ENCODE measurements around the gene PARP9. TPM values are rescaled to one million over a fixed set of nuclear protein-coding genes. Genes with fewer than 3 reads are reported as not detected.

The PARP9 gene
- total RNA-seq (24.7 and 29.8 TPM in 2 replicates), polyA plus RNA-seq (15.0 and 17.5 TPM in 2 replicates)

DNA sequence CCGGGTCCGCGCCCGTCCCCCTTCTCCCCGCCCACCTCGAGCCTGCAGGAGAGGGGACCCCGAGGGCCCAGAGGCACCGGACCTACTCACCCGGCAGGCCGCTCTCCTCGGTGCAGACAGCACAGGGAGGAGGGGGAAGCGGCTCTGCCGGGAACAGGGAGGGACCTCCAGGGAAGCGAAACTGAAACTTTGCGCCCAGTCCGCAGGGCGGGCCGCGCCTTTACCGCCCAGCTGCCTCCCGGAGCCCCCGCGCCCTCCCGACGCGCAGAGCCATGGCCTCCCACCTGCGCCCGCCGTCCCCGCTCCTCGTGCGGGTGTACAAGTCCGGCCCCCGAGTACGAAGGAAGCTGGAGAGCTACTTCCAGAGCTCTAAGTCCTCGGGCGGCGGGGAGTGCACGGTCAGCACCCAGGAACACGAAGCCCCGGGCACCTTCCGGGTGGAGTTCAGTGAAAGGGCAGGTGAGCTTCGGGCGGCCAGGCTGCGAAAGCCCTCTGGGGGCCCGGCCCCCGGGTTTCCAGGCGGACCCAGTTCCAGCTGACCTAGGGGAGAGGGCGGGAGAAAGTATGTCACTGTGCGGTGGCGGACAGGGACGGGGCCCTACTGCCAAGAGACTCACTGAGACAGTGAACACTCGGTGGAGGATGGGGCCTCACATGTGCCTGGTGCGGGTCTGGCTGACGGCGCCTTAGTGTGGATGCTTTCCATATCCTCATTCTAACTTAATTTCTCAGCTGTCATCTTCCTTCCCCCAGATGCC lies at the start of gene PARP9, which contains the start of gene DTX3L:
TSS of gene PARP9 (minus strand) at position 146 of the 758 bp plus-strand sequence. CDS start 4,680 bp downstream, outside the sequence.
TSS of gene DTX3L (plus strand) at position 184 of the 758 bp plus-strand sequence. CDS start at position 273, 89 bp downstream.
- Histone ChIP-seq H3K9me2 (replicated peaks; ENCODE audit: insufficient read depth) (no peaks in the 10 kb centered on the region), H2AFZ (peak within 1 kb of the TSS; percentile 80), H4K20me1 (ENCODE audit: insufficient read depth, poor library complexity, severe bottlenecking) (no peaks in the 10 kb centered on the region), H3K9me3 (ENCODE audit: low read depth) (no peaks in the 10 kb centered on the region), H3K36me3 (replicated peaks; ENCODE audit: insufficient read depth, low read depth) (no peaks in the 10 kb centered on the region), H3K4me2 (peak within 1 kb of the TSS; percentile 73), H3K27ac (peak within 1 kb of the TSS; percentile 98), H3K79me2 (peaks cover 27% of the 10 kb centered on the region), H3K4me3 (peak within 1 kb of the TSS; percentile 74), H3K4me1 (ENCODE audit: insufficient read depth) (peaks cover 18% of the 10 kb centered on the region), H3K27me3 (no peaks in the 10 kb centered on the region)
- 1% methylated on average over 43 of the region's 56 CpGs for WGBS (ENCODE audit: low lambda C conversion rate, missing lambda C conversion rate)
- peak; percentile 91 for DNase-seq (ENCODE audit: low spot score)
- no peak for TF ChIP-seq EZH2phosphoT487 (IDR thresholded peaks at IDR 0.05; ENCODE audit: low read depth, severe bottlenecking, unreplicated experiment)
- TF ChIP-seq, protein P1, sequence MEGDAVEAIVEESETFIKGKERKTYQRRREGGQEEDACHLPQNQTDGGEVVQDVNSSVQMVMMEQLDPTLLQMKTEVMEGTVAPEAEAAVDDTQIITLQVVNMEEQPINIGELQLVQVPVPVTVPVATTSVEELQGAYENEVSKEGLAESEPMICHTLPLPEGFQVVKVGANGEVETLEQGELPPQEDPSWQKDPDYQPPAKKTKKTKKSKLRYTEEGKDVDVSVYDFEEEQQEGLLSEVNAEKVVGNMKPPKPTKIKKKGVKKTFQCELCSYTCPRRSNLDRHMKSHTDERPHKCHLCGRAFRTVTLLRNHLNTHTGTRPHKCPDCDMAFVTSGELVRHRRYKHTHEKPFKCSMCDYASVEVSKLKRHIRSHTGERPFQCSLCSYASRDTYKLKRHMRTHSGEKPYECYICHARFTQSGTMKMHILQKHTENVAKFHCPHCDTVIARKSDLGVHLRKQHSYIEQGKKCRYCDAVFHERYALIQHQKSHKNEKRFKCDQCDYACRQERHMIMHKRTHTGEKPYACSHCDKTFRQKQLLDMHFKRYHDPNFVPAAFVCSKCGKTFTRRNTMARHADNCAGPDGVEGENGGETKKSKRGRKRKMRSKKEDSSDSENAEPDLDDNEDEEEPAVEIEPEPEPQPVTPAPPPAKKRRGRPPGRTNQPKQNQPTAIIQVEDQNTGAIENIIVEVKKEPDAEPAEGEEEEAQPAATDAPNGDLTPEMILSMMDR (IDR thresholded peaks at IDR 0.05; ENCODE audit: poor library complexity) = no peak
- TF ChIP-seq EZH2 (IDR thresholded peaks at IDR 0.05; ENCODE audit: borderline replicate concordance) = no peak

DNA sequence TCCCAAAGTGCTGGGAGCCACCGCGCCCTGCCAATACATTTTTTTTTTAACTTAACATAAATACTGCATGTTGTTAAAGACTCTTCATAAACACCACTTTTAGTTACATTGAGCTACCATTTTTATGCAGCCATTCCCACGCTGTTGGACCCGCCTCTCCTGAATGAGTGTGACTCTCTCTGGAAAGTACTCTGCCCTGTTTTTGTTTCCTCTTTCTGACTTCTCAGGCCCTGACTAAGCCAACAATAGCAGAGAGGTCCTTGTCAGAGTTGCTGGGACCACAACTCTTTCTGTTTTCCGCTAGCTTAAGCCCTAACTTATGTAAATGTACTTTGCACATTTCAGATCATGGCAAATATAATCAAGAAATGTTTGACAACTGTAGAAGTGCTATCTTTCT lies 48.6 kb upstream of the PARP9 start:
- Histone ChIP-seq H3K4me3 (no peak overlapping the region), H3K27ac (no peak overlapping the region), H2AFZ (no peak overlapping the region), H4K20me1 (ENCODE audit: insufficient read depth, poor library complexity, severe bottlenecking) (no peaks in the 10 kb centered on the region), H3K36me3 (replicated peaks; ENCODE audit: insufficient read depth, low read depth) (no peaks in the 10 kb centered on the region), H3K79me2 (no peaks in the 10 kb centered on the region), H3K27me3 (no peaks in the 10 kb centered on the region), H3K9me3 (ENCODE audit: low read depth) (no peaks in the 10 kb centered on the region), H3K9me2 (replicated peaks; ENCODE audit: insufficient read depth) (no peaks in the 10 kb centered on the region), H3K4me1 (ENCODE audit: insufficient read depth) (no peaks in the 10 kb centered on the region), H3K4me2 (no peak overlapping the region)
- DNase-seq (ENCODE audit: low spot score) = no peak
- TF ChIP-seq EZH2phosphoT487 (IDR thresholded peaks at IDR 0.05; ENCODE audit: low read depth, severe bottlenecking, unreplicated experiment) (no peak), EZH2 (IDR thresholded peaks at IDR 0.05; ENCODE audit: borderline replicate concordance) (no peak)
- TF ChIP-seq, protein P1 (IDR thresholded peaks at IDR 0.05; ENCODE audit: poor library complexity) = no peak
- 95% methylated on average over 5 of the region's 5 CpGs for WGBS (ENCODE audit: low lambda C conversion rate, missing lambda C conversion rate)

DNA sequence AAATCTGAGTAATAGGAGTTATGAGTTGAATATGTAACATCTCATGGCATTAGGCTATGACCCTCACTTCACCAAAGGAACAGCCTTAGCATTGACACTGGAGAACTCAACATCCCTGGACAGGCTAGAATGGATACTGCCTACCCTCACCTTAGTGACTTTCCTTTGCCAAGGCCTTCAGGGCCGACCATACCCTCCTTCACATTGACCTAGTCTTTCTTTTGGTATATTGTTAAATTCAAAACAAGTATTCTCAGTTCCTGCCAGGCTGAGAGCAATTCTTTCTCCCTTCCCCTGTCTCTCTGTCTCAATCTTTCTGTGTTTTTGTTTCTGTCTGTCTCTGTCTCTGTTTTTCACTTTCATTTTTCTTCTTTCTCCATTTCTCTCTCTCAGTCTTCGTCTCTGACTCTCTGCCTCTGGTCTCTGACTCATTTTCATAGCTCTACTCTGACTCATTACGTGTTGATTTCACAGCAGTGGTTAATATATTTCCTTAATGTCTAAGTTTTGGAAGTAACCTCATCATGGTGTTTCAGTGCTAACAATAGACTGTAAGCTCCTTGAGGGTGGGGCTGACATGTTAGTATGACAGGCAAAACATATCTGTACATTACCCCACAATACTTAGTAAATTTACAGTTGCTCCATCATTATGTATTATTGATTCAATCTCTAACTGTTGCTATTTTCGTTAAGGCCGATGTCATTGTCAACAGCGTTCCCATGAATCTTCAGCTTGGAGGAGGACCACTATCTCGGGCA lies 45.9 kb upstream of the PARP9 start:
- Histone ChIP-seq H3K36me3 (replicated peaks; ENCODE audit: insufficient read depth, low read depth) (no peaks in the 10 kb centered on the region), H3K9me3 (ENCODE audit: low read depth) (no peaks in the 10 kb centered on the region), H2AFZ (no peak overlapping the region), H4K20me1 (ENCODE audit: insufficient read depth, poor library complexity, severe bottlenecking) (no peaks in the 10 kb centered on the region), H3K27ac (peak overlapping the region; percentile 33), H3K27me3 (no peaks in the 10 kb centered on the region), H3K4me3 (no peak overlapping the region), H3K4me2 (no peak overlapping the region), H3K9me2 (replicated peaks; ENCODE audit: insufficient read depth) (no peaks in the 10 kb centered on the region), H3K4me1 (ENCODE audit: insufficient read depth) (no peaks in the 10 kb centered on the region), H3K79me2 (no peaks in the 10 kb centered on the region)
- DNase-seq (ENCODE audit: low spot score) = no peak
- TF ChIP-seq, protein P1 (IDR thresholded peaks at IDR 0.05; ENCODE audit: poor library complexity) = no peak
- TF ChIP-seq EZH2phosphoT487 (IDR thresholded peaks at IDR 0.05; ENCODE audit: low read depth, severe bottlenecking, unreplicated experiment) (no peak), EZH2 (IDR thresholded peaks at IDR 0.05; ENCODE audit: borderline replicate concordance) (no peak)
- 88% methylated on average over 7 of the region's 7 CpGs for WGBS (ENCODE audit: low lambda C conversion rate, missing lambda C conversion rate)
